Subcutaneous adipose tissue (tissue), 4 donors: ENCODE results near the gene TUBA3D. TPM values are rescaled to one million over a fixed set of nuclear protein-coding genes. Genes with fewer than 3 reads are reported as not detected.
"Not testable (repeated sequence)": the region's sequence is repeated elsewhere in the genome, so short reads cannot be mapped to it uniquely, and the experiment has no call there.

Source experiments
- total RNA-seq, 4 donors: library from RNA; depleted of rRNA; stranded (reverse); fragments of >200 nt; gene quantifications; one replicate each; pipeline ENCODE4 v1.1.0, GENCODE V29; 2016
- TF ChIP-seq, protein P1 (sequence below): fragments of 450-650 bp; IDR thresholded peaks from one replicate; pipeline ENCODE4 v1.5.1; 2016; ENCODE audit warnings: low read depth, mild to moderate bottlenecking, control low read depth, antibody characterized with exemption, moderate library complexity

Gene TUBA3D
- total RNA-seq, 4 donors from 2014 or later = not detected

DNA sequence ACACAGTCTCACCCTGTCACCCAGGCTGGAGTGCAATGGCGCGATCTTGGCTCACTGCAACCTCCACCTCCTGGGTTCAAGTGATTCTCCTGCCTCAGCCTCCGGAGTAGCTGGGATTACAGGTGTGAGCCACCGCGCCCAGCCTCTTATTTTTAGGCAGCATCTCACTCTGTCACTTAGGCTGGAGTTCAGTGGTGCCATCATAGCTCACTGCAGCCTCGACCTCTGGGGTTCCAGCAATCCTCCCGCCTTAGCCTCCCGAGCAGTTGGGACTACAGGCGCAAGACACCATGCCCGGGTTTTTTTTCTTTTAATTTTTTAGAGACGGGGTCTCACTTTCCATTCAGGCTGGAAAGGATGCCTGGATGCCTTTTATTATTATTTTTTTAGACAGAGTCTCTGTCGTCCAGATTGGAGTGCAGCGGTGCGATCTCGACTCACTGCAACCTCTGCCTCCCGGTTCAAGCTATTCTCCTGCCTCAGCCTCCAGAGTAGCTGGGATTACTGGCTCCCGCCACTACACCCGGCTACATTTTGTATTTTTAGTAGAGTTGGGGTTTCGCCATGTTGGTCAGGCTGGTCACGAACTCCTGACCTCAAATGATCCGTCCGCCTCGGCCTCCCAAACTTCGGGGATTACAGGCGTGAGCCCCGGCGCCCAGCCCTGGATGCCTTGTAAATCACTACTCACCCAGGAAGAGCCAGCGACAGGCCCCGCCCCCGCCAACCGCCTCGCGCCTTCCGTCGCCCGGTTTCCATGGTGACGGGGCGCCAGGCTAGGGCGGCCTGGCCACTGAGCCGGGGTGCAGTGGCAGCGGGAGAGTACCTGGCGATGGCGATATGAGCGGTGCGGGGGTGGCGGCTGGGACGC lies 51.4 kb downstream of the TUBA3D start, which contains the start of gene CCDC74A:
CCDC74A (plus strand) TSS at position 758 of the 871 bp plus-strand sequence; CDS start at position 841, 83 bp downstream.
- TF ChIP-seq, protein P1, sequence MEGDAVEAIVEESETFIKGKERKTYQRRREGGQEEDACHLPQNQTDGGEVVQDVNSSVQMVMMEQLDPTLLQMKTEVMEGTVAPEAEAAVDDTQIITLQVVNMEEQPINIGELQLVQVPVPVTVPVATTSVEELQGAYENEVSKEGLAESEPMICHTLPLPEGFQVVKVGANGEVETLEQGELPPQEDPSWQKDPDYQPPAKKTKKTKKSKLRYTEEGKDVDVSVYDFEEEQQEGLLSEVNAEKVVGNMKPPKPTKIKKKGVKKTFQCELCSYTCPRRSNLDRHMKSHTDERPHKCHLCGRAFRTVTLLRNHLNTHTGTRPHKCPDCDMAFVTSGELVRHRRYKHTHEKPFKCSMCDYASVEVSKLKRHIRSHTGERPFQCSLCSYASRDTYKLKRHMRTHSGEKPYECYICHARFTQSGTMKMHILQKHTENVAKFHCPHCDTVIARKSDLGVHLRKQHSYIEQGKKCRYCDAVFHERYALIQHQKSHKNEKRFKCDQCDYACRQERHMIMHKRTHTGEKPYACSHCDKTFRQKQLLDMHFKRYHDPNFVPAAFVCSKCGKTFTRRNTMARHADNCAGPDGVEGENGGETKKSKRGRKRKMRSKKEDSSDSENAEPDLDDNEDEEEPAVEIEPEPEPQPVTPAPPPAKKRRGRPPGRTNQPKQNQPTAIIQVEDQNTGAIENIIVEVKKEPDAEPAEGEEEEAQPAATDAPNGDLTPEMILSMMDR = not testable (repeated sequence)

Other genes starting within 250 kb of the TUBA3D start
- gene RAB6D, start 112.0 kb upstream of the TUBA3D start, total RNA-seq = not detected
- 10 to 100 TPM; 21.4 to 53.3 (median 42.0) TPM for gene MZT2A, start 16.3 kb downstream of the TUBA3D start, total RNA-seq
- gene CCDC74A, start 51.8 kb downstream of the TUBA3D start, total RNA-seq = 1 to 10 TPM; 3.0 to 6.3 (median 4.1) TPM